IMR-90 (cell line): Measurements from ENCODE around the gene OTOGL. TPM values are rescaled to one million over a fixed set of nuclear protein-coding genes. Genes with fewer than 3 reads are reported as not detected.

Experiments used
- ATAC-seq: fragments of 200-7000 bp; cut with Tn5 transposase; 2 replicates; pipeline ENCODE4 v1.9.1; 2020; ENCODE audit warnings: low read depth, mild to moderate bottlenecking, moderate library complexity
- BruUV-seq: library from RNA; stranded (reverse); fragments of 400-500 nt; replicated peaks from 2 replicates; lab custom pipeline; 2021; lab: Mats Ljungman, UMichigan
- CTCF ChIA-PET: fragments of 300-600 bp; formaldehyde crosslinking; extraction: SDS; loops from one replicate; lab custom pipeline; 2021; ENCODE audit warnings: antibody characterized with exemption; lab: Yijun Ruan, JAX
- POLR2A ChIA-PET: fragments of 300-600 bp; sonication (Branson Sonifier 250); formaldehyde crosslinking; loops from one replicate; lab custom pipeline; 2022; ENCODE audit warnings: antibody characterized with exemption; ENCODE audit not compliant: unreplicated experiment; lab: Charles Lee
- DNase-seq: peaks from one replicate; pipeline ENCODE4 v3.0.0; 2013
- H2AFZ ChIP-seq: replicated peaks from 2 replicates; pipeline ENCODE3; 2013; ENCODE audit warnings: low read length, mild to moderate bottlenecking; ENCODE audit not compliant: poor library complexity
- H2AK5ac ChIP-seq: 2 replicates; pipeline ENCODE4 v1.6.1; 2013; ENCODE audit warnings: low read depth, low read length, inconsistent platforms
- H2AK9ac ChIP-seq: replicated peaks from 2 replicates; pipeline ENCODE3; 2013; ENCODE audit warnings: mild to moderate bottlenecking, low read depth, low read length, moderate library complexity; ENCODE audit not compliant: poor library complexity
- H2BK120ac ChIP-seq: 2 replicates; pipeline ENCODE4 v1.6.1; 2013; ENCODE audit warnings: low read depth, low read length, inconsistent platforms
- H2BK15ac ChIP-seq: 3 replicates; pipeline ENCODE4 v1.6.1; 2013; ENCODE audit warnings: low read depth, low read length, inconsistent platforms
- H2BK20ac ChIP-seq: 2 replicates; pipeline ENCODE4 v1.6.1; 2013; ENCODE audit warnings: low read depth, mild to moderate bottlenecking, inconsistent platforms, low read length, moderate library complexity
- H2BK5ac ChIP-seq: 2 replicates; pipeline ENCODE4 v1.6.1; 2013; ENCODE audit warnings: mild to moderate bottlenecking, low read depth, low read length, inconsistent platforms; ENCODE audit not compliant: poor library complexity, severe bottlenecking
- H3K14ac ChIP-seq: replicated peaks from 2 replicates; pipeline ENCODE4 v1.6.1; 2013; ENCODE audit warnings: low read depth, low read length, inconsistent platforms
- H3K18ac ChIP-seq: 2 replicates; pipeline ENCODE4 v1.6.1; 2013; ENCODE audit warnings: low read depth, low read length, control low read depth
- H3K23ac ChIP-seq: 2 replicates; pipeline ENCODE4 v1.6.1; 2013; ENCODE audit warnings: low read depth, low read length, inconsistent platforms
- H3K27ac ChIP-seq: 2 replicates; pipeline ENCODE4 v1.5.1; 2013; ENCODE audit warnings: mild to moderate bottlenecking, control low read depth, low read length; ENCODE audit not compliant: insufficient read depth
- H3K27me3 ChIP-seq: 2 replicates; pipeline ENCODE4 v1.6.1; 2013; ENCODE audit warnings: low read length; ENCODE audit not compliant: control insufficient read depth, insufficient read depth
- H3K36me3 ChIP-seq: 2 replicates; pipeline ENCODE4 v1.6.1; 2013; ENCODE audit warnings: low read length, mixed read lengths; ENCODE audit not compliant: control insufficient read depth, insufficient read depth
- H3K4ac ChIP-seq: 2 replicates; pipeline ENCODE4 v1.6.1; 2013; ENCODE audit warnings: low read depth, low read length, inconsistent platforms
- H3K4me1 ChIP-seq: 2 replicates; pipeline ENCODE4 v1.6.1; 2013; ENCODE audit warnings: low read length, mixed read lengths; ENCODE audit not compliant: control insufficient read depth, insufficient read depth
- H3K4me2 ChIP-seq: 2 replicates; pipeline ENCODE4 v1.6.1; 2013; ENCODE audit warnings: low read depth, mild to moderate bottlenecking, control low read depth, low read length, moderate library complexity
- H3K4me3 ChIP-seq: 2 replicates; pipeline ENCODE4 v1.5.1; 2013; ENCODE audit warnings: low read depth, mild to moderate bottlenecking, control low read depth, low read length, moderate library complexity; ENCODE audit not compliant: insufficient read depth
- H3K56ac ChIP-seq: 2 replicates; pipeline ENCODE4 v1.6.1; 2013; ENCODE audit warnings: low read length, inconsistent platforms; ENCODE audit not compliant: insufficient read depth; ENCODE audit errors: extremely low read depth
- H3K79me1 ChIP-seq, 2 experiments: 2 replicates each; pipeline ENCODE4 v1.6.1; 2013; ENCODE audit warnings: low read length in 2 of 2, inconsistent platforms in 1 of 2, low read depth in 1 of 2
- H3K9ac ChIP-seq: 2 replicates; pipeline ENCODE4 v1.6.1; 2013; ENCODE audit warnings: low read depth, low read length, control low read depth
- H3K9me1 ChIP-seq: 2 replicates; pipeline ENCODE4 v1.6.1; 2013; ENCODE audit warnings: low read length, inconsistent platforms; ENCODE audit not compliant: insufficient read depth
- H3K9me3 ChIP-seq: 2 replicates; pipeline ENCODE4 v1.6.1; 2013; ENCODE audit warnings: low read length; ENCODE audit not compliant: control insufficient read depth, insufficient read depth
- H4K20me1 ChIP-seq: 2 replicates; pipeline ENCODE4 v1.6.1; 2013; ENCODE audit warnings: low read length, inconsistent platforms; ENCODE audit not compliant: insufficient read depth
- H4K5ac ChIP-seq: 2 replicates; pipeline ENCODE4 v1.6.1; 2013; ENCODE audit warnings: mild to moderate bottlenecking, low read depth, low read length, control low read depth
- H4K8ac ChIP-seq, 2 experiments: 2 replicates each; pipeline ENCODE4 v1.6.1; 2013; ENCODE audit warnings: low read depth in 2 of 2, low read length in 2 of 2, control low read depth in 1 of 2, inconsistent platforms in 1 of 2
- H4K91ac ChIP-seq: 2 replicates; pipeline ENCODE4 v1.6.1; 2013; ENCODE audit warnings: low read depth, low read length, inconsistent platforms; ENCODE audit not compliant: insufficient read depth
- CEBPB ChIP-seq: IDR thresholded peaks from 2 replicates; pipeline ENCODE4 v1.6.1; 2012; ENCODE audit warnings: low read depth, low read length, improper control_type of control experiment
- CHD1 ChIP-seq: IDR thresholded peaks from 2 replicates; pipeline ENCODE4 v1.6.1; 2012; ENCODE audit warnings: low read depth, low read length, improper control_type of control experiment
- WGBS, 2 experiments: methylation state at CpG; one replicate each; pipeline versions ENCODE4 v1.1.5 to v1.1.7; 2013; ENCODE audit warnings: missing lambda C conversion rate in 2 of 2; ENCODE audit not compliant: insufficient read length in 1 of 2; ENCODE audit errors: extremely low coverage in 2 of 2; 5-methylcytosine and 5-hydroxymethylcytosine counted together
- dilution Hi-C: fragments of 300-500 bp; cut with HindIII; formaldehyde crosslinking; loops from one replicate; pipeline ENCODE4 v1.14.3; 2018; ENCODE audit warnings: low sequenced_read_pairs; ENCODE audit not compliant: unreplicated experiment
- in situ Hi-C: fragments of 300-500 bp; cut with MboI; formaldehyde crosslinking; loops from 3 replicates; pipeline ENCODE4 v1.14.3; 2019; ENCODE audit warnings: low sequenced_read_pairs, inconsistent platforms, mixed read lengths
- intact Hi-C: fragments of 100-400 bp; cut with micrococcal nuclease; formaldehyde crosslinking; loops from 2 replicates; pipeline ENCODE4 v1.10.0; 2022
- microRNA-seq, 2 experiments: library from miRNA; stranded (forward) in 1 of 2; unstranded in 1 of 2; fragments of 10-50 nt in 1 of 2; fragments of <30 nt in 1 of 2; gene quantifications in 1 of 2; microRNA quantifications in 1 of 2; one replicate each; pipeline versions ENCODE3 to v1.1.0; 2013 to 2020; ENCODE audit not compliant: insufficient read depth in 1 of 2, insufficient read length in 1 of 2, unreplicated experiment in 1 of 2
- polyA plus RNA-seq, 3 experiments: library from polyadenylated mRNA; depleted of rRNA; stranded (reverse); fragments of >200 nt; gene quantifications; 2 replicates each; pipeline ENCODE4 v1.2.3, GENCODE V29; 2012; ENCODE audit warnings: low replicate concordance in 1 of 3
- small RNA-seq, 5 experiments: library from RNA; depleted of rRNA; stranded (forward); fragments of <200 nt; gene quantifications; one replicate each; pipeline ENCODE3, GENCODE V24; 2012
- total RNA-seq: library from RNA; depleted of rRNA; stranded (reverse); fragments of >200 nt; gene quantifications from 2 replicates; pipeline ENCODE4 v1.2.3, GENCODE V29; 2012; rRNA removed

Gene OTOGL
- total and polyA plus RNA-seq, 2 of the 4 experiments (the other 2 are of a cell fraction), result 0.10 to 0.18 TPM

DNA sequence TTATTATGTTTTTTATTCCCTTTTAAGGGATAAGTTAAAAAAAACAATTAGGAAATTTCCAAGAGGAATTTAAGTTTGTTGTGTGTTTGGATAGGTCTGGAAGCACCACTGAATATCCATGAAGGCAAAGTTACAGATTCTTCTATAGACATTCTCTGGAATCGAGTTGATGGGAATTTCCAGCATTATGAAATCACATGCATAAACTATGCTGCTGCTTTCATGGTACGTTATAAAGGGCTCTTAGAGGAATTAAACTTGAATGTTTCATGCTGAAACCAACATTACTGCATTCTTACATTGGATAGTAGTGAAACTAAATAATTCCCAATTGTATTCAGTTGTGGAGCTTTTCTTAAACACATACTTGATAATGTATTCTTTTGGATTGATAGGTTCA is 323.2 kb downstream of the OTOGL start:
- dilution Hi-C loops (no loop called here), in situ Hi-C loops (loop anchor here (25.0 kb wide), 1 partner anchor 840 kb away; no protein-coding TSS in a partner anchor), intact Hi-C loops (no loop called here)
- Histone ChIP-seq H2AK9ac (no peak overlapping the region), H3K9me3 (no peaks in the 10 kb centered on the region), H3K9me1 (no peaks in the 10 kb centered on the region), H3K56ac (no peak overlapping the region), H3K36me3 (no peaks in the 10 kb centered on the region), H3K4me3 (no peak overlapping the region), H3K23ac (no peak overlapping the region), H4K91ac (no peak overlapping the region), H2BK5ac (peak overlapping the region; percentile 96), H2BK20ac (no peak overlapping the region), H3K18ac (peak overlapping the region; percentile 91), H4K5ac (peak overlapping the region; percentile 78; the same call in 1 of the 2 replicates), H3K4ac (no peak overlapping the region), H4K20me1 (no peaks in the 10 kb centered on the region), H3K4me1 (peaks cover 2% of the 10 kb centered on the region; the same call in 1 of the 2 replicates), H2AFZ (no peak overlapping the region), H2AK5ac (no peak overlapping the region), H3K27ac (peak overlapping the region; percentile 21; the same call in 1 of the 2 replicates), H3K14ac (no peak overlapping the region), H3K27me3 (no peaks in the 10 kb centered on the region), H2BK15ac (no peak overlapping the region), H3K9ac (no peak overlapping the region), H4K8ac (no peak overlapping the region; a peak in 1 of 4 replicates), H3K79me1 (no peaks in the 10 kb centered on the region), H3K4me2 (peak overlapping the region; percentile 78; the same call in 1 of the 2 replicates), H2BK120ac (0 out of 2 replicates have a peak overlapping the region, but pooled peaks have one; percentile 40)
- no peak for TF ChIP-seq CHD1
- TF ChIP-seq CEBPB, result peak; percentile 83
- ATAC-seq, result peak; percentile 80
- CTCF ChIA-PET, result interaction anchor here (0.9 to 1.1 kb wide), 2 partner anchors 9 to 218 kb away, joined by 3 to 5 read pairs; no protein-coding TSS in a partner anchor
- no TSS peak for BruUV-seq
- POLR2A ChIA-PET, result no interaction called here
- no CpG with 5 or more reads among the region's 2 CpGs for WGBS, 2 experiments
- DNase-seq, result peak; percentile 89

Small RNA genes lying within 50 kb of the gene (microRNA-seq; reads per million reads assigned to microRNA genes)
- gene RN7SKP261 (ENCODE audit: insufficient read depth, insufficient read length) (not detected), gene RNU7-106P (ENCODE audit: insufficient read depth, insufficient read length) (not detected)

Small RNA genes lying within 50 kb of the gene (small RNA-seq; reads per million reads assigned to genes)
- gene RN7SKP261 (0 to 0.60 (median 0) reads per million in 5 experiments), gene RNU7-106P (0 reads per million in 5 experiments)

Other genes starting within 250 kb of the OTOGL start
- 112 and 204 TPM in 2 replicates for gene PPP1R12A, start 164.4 kb upstream of the OTOGL start, total RNA-seq
- gene PPP1R12A, start 164.4 kb upstream of the OTOGL start, polyA plus RNA-seq (2012; rRNA removed), result 43.8 and 47.7 TPM in 2 replicates